Activated CD8-positive, alpha-beta memory T cell treated with anti-CD3 and anti-CD28 coated beads, Interleukin-2, amount 50 U/mL, for 4 hours (primary cell): ENCODE measurements around the gene MYRFL.
"Not testable (repeated sequence)": the region's sequence is repeated elsewhere in the genome, so short reads cannot be mapped to it uniquely, and the experiment has no call there.

ENCODE experiments used
- DNase-seq: peaks from one replicate; pipeline ENCODE4 v3.0.0-alpha.2; 2020

Gene MYRFL

DNA sequence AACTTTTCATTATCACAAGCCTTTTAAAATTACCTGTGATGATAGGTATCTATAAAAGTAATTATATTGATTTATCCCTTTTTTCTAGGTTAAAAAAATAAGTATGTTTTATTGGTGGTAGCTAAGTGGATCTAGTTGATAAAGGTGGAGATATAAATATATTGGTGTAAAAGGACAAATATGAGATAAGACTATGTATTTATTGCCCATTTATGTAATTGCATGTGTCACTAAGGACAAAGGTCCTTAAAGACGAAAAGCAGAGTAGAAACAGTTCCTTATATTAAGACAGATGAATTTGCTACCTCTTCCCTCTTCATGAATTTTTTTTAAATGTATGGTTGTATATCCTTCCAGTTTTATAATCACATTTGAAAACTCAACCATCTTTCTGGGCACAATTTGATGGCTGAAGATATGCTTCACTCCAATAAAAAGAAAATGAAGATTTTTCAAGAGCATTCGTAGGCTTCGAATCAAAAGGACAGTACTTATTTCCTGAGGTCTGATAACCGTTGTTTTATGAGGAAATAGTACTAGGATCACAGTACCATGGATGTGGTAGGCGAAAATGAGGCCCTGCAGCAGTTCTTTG, at the start of gene MYRFL:
MYRFL (plus strand) TSS at position 262 of the 595 bp plus-strand sequence; CDS start at position 553, 291 bp downstream.
- DNase-seq: no peak

DNA sequence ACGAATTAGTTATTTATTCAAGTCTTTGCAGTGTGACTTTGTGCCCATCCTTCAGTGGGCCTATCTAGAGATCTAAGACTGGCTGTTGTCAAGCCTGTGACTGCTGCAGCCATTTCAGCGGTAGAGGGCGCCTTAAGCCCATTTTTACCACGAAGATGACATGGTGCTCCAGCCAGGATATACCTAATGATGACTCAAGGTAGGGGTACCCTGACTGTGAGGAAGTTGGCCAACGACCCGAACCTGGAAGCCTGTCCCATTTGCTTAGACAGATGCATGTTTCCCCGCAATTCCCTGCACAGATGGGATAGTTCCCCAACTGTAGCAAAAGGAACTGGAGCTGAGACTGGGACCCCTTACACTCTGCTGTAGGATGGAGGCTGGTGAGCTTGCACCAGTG, 45.1 kb upstream of the MYRFL start:
- no peak for DNase-seq

DNA sequence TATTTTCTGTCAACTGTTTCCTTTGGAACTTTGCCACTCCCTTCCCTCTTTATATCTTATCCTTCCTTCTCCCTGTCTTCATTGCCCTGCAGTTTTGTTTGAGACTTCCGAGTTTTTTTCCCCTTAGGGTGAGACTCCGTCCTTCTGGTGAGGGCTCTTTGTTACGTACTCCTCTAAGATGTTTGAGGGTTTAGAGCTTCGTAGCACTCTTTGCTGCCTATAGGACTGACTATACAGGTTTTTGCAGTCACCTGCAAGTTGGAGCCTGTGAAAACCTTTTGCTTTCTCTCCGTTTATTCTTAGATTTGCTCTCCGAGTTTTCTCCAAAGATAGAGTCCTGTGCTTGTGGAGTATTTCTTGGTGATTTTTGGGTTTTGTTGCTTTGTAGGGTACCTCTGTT, 41.7 kb upstream of the MYRFL start:
- DNase-seq: no peak

DNA sequence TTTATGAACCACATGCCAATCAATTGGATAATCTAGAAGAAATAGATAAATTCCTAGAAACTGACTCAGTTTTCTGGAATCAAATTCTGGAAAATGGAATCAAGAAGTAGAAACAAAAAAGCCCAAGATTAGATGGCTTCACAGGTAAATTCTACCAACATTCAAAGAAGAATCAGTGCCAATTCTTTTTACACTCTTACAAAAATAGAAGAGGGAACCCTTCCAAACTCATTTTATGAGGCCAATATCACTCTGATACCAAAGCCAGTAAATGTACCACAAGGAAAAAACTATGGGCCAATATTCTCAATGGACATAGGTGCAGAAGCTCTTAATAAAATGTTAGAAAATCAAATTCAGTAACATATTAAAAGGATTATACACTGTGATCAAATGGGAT, 35.7 kb upstream of the MYRFL start:
- no peak for DNase-seq

DNA sequence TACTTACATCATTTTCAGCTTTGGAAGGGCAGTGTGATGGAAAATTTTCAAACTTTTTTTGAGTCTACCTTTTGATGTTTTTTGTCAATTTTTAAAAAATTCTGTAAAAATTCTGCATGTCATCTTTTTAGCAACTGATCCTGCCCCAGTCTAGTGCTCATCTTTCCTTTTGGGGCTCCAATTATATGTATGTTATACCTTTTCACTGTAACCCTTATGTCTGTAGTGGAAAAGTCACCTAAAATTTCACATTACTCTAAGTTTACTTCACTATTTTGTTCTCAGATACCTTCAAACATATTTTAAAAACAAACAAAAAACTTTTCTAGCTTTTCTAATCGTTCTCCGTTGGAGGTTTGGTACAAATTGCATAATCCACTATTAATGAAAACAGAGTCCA, 32.5 kb upstream of the MYRFL start:
- no peak for DNase-seq

DNA sequence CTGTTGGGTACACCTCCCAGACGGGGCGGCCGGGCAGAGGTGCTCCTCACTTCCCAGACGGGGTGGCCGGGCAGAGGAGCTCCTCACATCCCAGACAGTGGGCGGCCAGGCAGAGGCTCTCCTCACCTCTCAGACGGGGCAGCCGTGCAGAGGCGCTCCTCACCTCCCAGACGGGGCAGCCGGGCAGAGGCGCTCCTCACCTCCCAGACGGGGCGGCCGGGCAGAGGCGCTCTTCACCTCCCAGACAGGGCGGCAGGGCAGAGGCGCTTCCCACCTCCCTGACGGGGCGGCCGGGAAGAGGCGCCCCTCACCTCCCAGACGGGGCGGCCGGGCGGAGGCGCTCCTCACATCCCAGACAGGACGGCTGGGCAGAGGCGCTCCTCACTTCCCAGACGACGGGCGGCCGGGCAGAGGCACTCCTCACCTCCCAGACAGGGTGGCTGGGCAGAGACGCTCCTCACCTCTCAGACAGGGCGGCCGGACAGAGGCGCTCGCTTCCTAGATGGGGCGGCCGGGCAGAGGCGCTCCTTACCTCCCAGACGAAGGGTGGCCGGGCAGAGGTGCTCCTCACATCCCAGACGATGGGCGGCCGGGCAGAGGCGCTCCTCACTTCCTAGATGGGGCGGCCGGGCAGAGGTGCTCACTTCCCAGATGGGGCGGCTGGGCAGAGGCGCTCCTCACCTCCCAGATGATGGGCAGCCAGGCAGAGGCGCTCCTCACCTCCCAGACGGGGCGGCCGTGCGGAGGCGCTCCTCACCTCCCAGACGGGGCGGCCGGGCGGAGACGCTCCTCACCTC, 17.7 kb upstream of the MYRFL start:
- DNase-seq: not testable (repeated sequence)

DNA sequence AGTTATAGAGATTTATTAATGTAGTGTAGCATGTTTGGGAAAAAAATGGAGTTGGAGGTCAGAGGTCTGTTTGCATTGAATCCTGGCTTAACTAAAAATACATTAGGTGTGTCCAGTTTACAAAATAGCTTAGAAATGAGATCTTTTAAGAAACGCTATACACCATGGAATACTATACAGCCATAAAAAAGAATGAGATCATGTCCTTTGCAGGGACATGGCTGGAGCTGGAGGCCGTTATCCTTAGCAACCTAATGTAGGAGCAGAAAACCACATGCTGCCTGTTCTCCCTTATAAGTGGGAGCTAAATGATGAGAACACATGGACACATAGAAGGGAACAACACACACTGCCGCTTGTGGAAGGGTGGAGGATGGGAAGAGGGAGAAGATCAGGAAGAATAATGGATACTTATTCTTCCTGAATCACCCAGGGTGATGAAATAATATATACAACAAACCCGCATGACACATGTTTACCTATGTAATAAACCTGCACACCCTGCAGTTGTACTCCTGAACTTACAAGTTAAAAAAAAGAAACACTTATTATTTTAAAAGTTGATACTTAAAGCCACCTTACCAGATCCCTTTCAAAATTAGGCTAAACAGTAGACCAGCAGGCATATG, 14.0 kb upstream of the MYRFL start:
- no peak for DNase-seq

DNA sequence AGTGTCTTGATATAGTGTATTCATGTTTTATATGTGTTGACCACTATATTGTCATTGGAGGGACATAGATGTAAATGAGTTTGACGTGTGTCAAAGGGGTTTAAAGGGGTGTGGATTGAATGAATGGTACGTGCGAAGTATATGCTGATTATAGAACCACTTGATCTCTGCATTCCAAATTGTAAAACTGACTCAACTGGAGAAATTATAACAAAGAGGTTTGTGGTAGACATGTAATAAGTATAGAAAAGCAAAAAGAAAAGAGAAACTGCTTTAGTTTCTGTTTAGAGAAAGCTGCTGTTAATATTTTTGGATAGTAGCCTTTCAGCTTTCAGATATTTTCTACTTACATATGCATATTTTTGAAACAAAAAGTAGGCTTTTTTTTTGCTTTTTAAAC, 8.9 kb upstream of the MYRFL start:
- no peak for DNase-seq

DNA sequence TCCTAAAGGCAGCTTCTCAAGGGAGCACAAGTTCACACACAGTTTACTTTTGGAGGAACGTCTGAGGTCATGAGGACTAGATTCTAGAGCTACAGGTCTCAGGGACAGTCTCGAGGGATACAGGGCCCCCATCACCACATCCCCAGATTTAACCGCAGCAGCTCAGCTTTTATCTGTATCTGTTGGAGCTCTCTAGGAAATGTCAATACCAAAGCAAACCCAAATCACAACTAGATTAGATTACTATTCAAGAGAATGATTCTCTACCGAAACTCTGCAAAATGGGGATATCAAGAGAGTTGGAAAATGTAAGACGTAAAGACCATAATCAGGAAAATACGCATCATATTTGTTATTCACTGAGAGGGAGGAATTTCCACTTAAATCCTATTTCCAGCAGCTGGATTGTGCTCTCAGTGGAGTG, 4.0 kb upstream of the MYRFL start:
- DNase-seq: no peak

DNA sequence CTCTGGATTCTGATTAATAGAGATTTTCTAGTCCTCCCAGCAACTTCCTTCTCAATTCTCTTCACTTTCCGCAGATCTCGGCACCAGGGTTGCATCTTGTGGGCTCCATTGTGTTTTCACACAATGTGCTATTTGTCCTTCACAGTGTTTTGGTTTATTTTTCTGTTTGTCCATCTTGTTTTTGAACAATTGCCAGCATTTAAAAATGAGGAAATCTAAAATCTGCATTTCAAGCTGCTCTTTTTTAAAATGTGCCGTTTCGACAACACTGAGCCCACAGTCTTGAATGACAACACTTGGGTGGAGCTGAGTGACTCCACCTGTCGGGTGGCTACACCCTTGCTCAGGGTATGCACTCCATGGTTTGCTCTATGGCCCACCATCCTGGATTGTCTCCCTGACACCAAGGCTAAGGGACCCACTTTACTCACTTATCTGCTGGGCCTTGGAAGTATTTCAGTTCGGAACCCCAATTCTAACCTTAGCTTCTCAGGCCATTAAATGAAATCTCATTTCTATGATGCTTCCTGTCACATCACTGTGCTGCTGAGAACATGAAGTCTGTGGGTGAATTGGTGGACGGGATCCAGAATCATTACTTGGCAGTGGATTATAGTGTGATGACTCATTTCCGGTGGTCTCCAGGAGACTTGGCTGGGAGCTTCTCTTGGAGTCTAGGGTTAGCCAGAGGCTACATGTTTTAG, 3.4 kb upstream of the MYRFL start:
- DNase-seq: no peak

DNA sequence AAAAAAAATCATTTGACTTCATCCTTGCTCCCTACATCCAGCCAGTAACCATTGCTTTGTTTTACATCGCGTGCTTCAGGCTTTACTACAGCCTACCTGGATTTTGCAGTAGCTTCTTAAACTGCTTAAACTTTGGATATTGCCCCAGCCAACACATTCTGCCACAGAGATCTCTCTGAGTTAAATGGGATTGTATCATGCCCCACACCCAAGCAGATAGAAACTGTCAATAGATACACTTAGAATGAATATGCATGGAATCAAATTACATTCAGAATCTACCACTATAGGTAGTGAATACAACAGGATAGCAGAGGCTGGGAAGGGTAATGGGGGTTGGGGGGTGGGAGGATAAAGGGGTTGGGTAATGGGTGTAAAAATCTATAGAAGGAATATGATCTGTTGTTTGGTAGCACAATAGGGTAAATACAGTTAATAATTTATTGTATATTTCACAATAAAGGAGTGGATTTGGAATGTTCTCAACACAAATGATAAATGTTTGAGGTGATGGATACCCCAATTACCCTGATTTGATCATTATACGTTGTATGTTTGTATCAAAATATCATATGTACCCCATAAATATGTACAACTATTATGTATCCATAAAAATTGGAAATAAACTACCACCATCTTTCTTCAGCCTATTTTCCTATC, 2.7 kb upstream of the MYRFL start:
- no peak for DNase-seq

DNA sequence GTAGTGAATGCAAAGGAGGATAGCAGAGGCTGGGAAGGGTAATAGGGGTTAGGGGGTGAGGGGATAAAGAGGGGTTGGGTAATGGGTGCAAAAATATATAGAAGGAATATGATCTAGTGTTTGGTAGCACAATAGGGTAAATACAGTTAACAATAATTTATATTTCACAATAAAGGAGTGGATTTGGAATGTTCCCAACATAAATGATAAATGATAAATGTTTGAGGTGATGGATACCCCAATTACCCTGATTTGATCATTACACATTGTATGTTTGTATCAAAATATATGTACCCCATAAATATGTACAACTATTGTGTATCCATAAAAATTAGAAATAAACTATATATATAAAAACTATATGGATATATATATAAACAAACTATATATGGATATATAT, 999 bp upstream of the MYRFL start:
- no peak for DNase-seq

DNA sequence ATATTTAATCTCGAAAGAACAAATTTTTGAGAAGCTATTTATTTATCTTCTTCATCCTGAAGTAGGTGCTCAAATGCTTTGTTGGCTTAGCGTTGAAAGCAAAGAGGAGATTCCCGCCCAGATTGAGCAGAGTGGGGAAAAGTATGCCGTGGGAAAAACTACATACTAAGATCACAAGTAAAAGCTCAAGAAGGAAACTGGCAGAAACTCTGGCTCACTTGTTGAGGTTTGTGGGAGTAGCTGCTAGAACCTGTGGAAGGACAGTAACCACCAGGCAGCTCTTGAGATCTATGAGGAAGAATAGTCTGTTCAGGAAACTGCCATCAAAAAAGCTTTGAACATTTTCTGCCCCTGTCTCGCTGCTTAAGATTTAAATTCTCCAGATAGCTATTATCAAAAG, 3.9 kb downstream of the MYRFL start:
- DNase-seq: no peak

DNA sequence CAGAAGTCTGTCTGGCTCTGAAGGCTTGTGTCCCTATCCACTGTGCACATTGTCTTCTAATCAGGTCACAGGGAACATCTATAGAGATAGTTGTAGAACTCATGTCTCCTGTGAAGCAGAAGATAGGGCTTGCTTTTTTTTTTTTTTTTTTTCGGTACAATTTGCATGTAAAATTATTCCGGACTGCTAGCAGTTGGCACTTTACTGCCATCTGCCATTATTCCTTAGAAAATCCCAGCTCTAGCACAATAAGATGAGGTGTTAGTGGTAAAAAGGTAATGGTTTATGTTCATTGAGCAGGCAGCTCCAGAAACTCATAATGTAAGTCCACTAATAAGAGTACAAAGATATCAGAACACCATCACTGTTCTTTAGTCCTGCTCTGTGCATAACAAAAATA, 8.7 kb downstream of the MYRFL start:
- no peak for DNase-seq

DNA sequence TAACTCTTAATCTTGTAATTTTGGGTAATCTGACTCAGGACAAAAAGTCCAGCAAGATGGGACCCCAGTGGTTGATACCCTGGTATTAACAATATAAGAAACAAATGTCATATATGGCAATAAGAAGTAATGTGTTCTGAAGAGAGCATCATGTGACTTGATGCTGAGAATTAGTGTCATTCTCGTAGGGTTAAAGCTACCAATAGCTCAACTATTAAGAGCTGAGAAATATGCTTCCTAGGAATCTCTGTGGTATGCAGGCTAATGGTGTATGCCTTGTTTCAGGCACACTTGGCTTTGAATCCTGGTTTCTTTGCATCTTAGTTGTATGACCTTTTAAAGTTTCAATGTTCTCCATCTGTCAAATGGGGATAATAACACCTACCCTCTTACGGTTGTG, 9.1 kb downstream of the MYRFL start:
- DNase-seq: no peak

DNA sequence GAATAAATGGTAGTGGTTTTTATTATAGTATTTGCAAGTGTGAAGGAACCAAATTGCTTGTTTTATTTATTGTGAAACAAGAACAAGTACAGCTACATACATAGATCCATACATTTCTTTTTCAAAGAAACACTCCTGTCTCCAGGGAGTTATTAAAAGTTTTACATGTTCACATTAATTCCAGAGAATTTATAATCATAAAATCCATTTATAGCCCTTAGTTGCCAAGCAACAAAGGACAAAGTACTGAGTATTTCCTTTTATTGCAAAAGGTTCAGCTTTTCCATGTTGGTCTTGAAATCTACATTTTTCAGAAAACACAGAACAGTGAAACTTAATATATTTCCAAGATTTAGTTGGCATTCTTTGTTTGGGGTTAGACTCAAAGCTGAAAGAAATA, 9.5 kb downstream of the MYRFL start:
- no peak for DNase-seq

DNA sequence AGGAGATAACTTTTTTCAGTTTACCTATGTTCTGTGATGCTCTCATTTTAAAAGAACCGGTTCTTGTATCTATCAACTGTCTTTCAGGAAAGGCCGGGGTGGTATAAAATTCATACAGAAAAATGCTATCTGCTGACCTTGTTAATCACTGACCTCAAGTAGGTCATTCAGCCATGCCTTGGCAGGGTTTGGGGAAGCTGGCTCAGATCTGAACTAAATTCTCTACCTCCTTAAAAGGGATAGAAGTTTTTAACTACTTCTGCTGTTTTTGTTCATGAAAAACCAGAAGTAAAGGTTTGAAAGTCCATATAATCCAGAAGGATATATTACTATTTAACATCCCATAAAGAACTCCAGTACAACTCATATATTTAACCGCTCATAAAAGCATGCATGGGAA, 10.1 kb downstream of the MYRFL start:
- no peak for DNase-seq

DNA sequence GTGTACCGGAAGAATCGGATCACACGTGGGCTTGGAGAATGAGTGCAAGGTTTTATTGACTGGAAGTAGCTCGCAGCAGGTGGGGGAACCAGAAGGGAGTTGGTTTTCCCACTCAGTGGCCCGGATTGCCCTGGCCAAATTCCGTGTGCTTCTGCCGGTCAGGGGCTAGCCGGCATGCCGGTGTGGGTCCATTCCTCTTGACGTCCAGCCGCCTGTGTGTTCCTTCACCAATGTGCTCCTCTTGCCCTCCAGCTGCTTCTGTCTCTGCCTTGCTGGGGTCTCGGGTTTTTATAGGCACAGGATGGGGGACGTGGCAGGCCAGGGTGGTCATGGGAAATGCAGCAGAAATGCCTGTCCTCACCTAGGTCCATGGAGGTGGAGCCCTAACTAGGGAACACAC, 11.0 kb downstream of the MYRFL start:
- DNase-seq: no peak

DNA sequence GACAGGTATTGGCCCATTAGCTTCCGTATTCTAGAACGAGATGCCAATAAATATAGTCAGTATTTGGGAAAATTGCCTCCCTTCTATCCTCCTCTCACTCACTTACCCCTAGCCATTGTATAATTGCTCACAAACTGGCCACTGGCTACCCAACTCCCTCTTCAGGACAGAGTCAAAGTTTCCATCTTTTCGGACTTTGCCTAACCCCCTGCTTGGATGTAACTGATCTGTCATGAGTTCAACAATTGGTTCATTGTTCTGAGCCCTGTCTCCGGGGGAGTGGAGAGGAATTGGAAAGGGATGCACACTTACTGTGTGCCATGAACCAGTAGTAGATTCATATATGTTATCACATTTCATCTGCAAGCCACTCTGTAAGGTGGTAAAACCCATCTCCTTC, 12.2 kb downstream of the MYRFL start:
- DNase-seq: no peak

DNA sequence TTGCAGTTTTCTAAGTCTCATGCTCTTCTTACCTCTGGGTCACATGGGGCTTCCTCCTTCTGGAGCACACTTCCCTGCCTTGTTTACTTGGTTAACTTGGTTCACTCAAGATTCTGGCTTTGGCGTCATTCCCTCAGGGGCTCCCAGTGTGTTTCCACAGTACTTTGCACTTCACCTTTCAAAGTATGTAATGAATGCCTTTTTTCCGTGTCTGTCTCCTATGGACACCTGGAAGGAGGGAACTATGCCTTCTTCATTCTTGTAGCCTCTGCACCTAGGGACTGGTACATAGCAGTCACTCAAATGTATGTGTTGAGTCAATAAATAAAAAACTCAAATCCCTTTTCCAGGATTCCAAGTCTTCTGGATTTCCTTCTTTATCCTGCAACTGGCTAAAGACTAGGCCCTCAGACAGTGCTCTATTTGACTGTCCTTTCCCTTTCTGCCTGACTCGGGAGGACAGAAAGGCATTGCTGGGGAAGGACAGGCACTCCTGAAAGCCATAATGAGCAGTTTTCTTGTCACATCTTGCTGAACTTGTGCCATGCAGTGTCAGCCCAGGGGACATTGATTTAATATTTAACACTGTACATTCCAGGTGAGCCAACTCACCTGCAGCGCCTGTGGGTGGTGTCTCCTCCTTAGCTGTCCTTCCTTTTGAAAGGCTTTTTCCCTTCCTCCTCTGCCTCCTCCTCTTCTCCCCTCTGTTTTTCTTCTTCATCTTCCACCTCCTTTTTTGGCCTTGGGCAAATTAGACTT, 12.8 kb downstream of the MYRFL start:
- no peak for DNase-seq

DNA sequence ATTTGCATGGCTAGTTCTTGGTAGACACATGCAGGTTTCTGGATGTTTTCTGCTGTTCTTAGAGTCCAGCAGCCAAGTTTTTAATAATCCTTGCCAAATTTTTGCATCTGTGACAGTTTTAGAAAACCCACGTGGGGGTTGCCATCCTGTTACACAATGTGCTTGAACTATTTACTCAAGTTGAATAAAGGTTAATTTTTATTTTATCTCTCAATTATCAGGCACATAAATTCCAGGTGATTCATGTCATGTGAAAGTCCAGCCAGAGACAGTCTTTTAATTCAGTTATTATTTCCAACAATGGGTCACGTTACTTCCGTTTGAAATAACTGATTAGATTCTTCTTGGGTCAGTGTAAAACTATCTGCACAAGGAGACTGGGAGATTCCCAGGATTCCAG, 15.7 kb downstream of the MYRFL start:
- DNase-seq: no peak

DNA sequence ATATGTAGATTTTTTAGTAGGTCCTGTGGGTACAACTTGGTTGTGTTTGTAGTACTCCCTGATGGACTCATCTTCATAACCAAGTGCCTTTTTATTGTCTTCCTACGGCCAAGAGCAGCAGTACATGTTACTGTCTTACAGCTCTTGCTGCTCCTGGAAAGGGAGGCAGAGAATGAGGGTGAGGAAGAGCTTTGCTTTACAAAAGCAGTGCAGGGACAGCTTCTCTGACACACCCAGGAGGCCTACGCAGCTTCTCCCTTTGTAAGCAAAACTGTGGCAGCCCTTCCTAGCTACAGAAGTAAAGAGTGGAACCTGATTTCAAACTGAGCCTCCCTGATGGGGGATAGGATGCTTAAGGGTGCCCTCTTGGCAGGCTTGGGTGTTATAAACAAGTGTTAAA, 18.6 kb downstream of the MYRFL start:
- DNase-seq: no peak
